Activated CD4-positive, alpha-beta T cell treated with anti-CD3 and anti-CD28 coated beads, Interleukin-2, Interleukin-6, amounts not matched to agents 100 ng/mL and 50 ng/mL, durations not matched to agents 16 hours and 8 hours (primary cell): ENCODE measurements around the gene COX19.
"Not testable (repeated sequence)": the region's sequence is repeated elsewhere in the genome, so short reads cannot be mapped to it uniquely, and the experiment has no call there.

ENCODE experiments used
- DNase-seq: peaks from one replicate; pipeline ENCODE4 v3.0.0-alpha.2; 2020

Gene COX19

DNA sequence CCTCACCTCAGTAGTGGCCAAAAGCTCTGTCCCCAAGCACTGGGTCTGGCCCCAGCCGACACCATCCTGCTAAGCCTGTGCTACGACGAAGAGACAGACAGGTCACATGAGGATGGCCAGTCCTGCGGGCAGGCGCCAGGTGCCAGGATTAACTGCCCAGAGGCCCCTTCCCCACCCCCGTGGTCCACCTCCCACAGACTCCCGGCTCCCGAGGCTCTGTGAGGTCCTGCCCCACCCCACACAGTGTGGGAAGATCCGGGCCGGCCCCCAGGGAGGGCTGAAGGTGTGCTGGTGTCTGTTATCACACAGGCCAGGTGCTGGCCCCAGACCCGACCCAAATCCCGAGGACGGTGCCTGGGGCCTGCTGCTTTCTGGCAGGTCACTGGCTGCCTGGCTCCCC, 34.9 kb upstream of the COX19 start:
- no peak for DNase-seq

DNA sequence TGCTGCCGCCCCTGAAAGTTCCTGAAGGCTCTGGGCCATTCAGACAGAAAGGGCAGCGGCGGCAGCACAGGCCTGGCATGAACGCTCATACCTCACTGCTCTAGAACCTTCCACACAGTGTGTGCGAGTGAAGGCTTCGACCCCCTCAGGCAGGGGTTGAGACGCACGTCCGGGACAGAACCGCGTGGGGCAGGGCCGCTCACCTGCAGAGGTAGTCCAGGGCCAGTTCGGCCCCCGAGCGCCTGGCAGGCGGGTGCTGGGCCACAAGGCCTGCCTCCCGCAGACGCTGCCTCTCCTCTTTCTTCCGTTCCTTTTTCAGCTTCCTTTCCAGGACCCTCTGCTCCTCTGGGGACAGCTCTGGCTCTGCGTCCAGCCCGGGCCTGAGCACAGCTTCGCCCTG, 34.4 kb upstream of the COX19 start:
- no peak for DNase-seq

DNA sequence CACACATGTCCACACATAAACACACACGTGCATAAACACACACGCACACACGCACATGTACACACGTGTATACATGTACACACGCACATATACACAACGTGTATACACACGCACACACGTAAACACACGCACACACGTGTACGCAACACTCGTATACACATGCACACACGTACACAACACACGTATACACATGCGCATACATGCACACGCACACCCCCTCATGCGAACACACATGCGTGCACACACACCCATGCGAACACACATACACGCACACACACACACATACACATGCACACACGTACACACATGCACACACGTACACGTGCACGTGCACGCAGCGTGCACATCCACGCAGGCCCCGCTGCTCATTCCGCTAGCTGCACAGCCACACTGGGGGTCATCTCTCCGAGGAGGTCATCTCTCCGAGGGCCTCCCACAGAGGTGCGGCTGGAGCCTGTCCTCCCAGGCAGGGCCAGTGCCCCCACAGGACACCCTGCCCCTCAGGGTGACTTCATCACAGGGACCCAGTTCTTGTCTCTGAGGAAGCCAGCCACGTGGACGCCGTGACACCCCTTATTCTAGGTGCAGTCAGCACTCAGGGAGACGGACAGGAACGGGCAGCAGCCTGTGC, 33.5 kb upstream of the COX19 start:
- DNase-seq: no peak

DNA sequence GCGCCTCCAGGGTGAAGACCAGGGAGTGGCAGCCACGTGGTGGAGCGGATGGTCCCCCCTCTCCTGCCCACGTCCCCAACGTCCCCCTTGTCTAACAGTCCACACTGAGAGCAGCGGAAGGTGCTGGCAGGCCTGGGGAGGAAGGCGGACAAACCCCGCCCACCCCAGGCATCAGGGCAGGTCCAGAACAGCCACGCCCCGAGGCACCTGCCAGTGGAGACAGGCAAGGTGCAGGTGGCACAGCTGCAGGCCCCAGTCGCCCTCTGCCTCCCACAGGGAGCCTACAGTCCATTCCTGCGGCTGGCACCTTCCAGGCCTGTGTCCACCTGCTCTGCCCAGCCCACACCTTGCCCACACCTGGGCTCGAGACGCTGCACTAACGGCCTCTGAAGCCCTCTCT, 32.6 kb upstream of the COX19 start:
- DNase-seq: no peak

DNA sequence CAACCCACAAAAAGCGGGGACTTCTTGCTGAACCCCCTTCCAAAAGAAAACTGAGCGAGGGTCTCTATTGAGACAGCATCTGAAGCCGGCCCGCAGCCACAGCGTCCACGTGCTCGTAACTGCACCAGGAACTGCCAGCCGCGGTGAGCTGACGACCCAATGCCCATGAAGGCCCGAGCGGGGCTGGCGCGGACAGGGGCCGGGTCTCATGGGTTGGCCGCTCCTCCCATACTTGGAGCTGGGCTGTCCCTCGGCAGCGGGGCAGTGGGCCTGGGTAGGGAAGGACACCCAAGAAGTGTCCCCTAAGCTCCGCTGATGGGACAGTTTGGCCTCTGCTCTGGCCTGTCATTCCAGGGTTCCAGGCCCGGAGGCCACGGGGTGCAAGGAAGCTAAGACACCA, 30.0 kb upstream of the COX19 start:
- DNase-seq: no peak

DNA sequence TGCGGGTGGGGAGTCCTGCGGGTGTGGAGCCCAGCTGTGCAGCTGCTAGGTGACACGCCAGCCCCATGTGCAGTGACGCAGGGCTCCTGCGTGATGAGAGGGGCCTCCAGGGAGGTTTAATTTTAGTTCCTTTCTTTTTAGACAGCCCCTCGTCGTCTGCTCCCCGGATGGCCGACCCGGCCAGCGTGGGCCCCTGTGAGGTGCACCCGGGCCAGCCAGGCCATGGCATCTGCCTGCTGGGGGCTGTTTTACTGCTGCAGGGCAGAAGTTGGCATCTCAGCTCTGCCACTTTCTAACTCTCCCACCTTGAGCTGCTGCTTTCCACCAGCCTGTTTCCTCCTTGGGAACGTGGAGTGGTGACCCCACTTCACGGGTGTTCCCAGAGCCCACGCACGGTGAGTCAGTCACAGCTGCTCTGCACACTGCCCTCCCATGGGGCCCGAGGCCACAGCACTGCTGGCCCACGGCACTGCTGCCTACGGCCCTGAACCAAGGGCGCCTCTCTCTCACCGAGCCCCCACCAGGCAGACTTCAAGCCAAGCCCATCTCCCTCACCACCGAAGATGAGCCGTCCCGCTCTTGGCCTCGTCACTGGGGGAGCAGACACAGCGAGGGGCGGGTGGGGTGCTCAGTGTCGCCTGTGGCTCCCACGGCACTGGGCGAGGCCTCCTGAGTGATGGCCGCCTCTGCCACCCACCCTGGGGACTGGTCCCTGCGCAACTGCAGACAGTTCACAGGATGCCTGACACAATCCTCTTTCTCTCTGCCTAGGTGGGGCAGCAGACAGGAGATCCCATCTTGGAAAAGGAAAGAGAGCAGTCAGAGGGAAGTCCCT, 28.9 kb upstream of the COX19 start:
- no peak for DNase-seq

DNA sequence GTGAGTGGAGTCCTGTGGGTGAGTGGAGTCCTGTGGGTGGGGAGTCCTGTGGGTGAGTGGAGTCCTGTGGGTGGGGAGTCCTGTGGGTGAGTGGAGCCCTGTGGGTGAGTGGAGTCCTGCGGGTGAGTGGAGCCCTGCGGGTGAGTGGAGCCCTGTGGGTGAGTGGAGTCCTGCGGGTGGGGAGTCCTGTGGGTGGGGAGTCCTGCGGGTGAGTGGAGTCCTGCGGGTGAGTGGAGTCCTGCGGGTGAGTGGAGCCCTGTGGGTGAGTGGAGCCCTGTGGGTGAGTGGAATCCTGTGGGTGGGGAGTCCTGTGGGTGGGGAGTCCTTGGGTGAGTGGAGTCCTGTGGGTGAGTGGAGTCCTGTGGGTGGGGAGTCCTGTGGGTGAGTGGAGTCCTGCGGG, 27.1 kb upstream of the COX19 start:
- DNase-seq: not testable (repeated sequence)

DNA sequence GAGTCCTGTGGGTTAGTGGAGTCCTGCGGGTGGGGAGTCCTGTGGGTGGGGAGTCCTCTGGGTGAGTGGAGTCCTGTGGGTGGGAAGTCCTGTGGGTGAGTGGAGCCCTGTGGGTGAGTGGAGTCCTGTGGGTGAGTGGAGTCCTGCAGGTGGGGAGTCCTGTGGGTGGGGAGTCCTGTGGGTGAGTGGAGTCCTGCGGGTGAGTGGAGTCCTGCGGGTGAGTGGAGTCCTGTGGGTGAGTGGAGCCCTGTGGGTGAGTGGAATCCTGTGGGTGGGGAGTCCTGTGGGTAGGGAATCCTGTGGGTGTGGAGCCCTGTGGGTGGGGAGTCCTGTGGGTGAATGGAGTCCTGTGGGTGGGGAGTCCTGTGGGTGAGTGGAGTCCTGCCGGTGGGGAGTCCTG, 26.7 kb upstream of the COX19 start:
- not testable (repeated sequence) for DNase-seq

DNA sequence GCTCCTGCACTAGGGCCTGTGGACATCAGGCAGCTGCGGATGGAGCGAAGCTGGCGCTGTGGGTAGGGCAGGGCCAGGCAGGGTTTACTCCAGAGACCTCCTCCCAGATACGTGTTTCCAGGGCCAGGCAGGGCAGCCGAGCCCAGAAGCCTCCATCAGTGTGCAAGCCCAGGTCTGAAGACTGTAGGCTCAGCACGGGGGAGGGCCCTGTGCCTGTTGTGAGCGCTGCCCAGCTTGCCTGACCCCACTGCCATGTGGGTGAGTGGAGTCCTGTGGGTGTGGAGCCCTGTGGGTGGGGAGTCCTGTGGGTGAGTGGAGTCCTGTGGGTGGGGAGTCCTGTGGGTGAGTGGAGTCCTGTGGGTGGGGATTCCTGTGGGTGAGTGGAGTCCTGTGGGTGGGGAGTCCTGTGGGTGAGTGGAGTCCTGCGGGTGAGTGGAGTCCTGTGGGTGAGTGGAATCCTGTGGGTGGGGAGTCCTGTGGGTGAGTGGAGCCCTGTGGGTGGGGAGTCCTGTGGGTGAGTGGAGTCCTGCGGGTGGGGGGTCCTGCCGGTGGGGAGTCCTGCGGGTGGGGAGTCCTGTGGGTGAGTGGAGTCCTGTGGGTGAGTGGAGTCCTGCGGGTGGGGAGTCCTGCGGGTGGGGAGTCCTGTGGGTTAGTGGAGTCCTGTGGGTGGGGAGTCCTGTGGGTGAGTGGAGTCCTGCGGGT, 25.9 kb upstream of the COX19 start:
- not testable (repeated sequence) for DNase-seq

DNA sequence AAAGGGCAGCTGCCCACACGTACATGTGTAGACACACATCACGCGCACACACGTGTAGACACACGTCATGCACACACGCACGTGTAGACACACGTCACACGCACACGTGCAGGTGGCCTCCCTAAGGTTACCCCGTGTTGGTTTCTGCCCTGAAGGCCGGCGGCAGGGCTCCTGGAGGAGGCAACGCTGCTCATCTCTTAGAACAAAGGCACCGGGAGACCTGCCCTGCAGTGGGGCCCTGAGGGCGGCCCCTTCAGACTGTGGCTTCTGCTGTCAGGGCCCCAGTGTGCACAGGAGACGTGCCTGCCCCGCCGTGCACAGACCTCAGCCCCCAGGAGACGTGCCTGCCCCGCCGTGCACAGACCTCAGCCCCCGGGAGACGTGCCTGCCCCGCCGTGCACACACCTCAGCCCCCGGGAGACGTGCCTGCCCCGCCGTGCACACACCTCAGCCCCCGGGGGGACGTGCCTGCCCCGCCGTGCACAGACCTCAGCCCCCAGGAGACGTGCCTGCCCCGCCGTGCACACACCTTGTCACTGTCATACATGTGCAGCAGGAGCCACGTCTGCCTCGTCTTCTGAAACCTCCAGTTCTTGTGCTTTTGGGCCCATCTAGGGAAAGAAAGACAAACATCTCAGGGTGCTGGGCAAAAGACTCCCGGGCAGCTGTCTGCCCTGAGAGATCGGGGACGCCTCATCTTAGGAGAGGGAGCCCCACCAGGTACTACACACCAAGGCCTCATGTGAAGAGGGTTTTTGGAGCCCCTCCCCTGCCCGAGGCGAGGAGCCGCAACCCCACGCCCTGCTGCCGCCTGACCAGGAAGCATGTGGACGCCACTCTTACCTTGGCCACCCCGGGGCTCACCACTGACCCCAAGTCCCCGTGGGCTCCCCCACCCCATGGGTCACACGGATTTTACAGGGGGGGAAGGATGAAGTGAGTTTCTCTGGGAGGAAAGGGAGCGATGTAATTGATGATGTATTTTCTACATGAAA, 24.9 kb upstream of the COX19 start:
- no peak for DNase-seq

DNA sequence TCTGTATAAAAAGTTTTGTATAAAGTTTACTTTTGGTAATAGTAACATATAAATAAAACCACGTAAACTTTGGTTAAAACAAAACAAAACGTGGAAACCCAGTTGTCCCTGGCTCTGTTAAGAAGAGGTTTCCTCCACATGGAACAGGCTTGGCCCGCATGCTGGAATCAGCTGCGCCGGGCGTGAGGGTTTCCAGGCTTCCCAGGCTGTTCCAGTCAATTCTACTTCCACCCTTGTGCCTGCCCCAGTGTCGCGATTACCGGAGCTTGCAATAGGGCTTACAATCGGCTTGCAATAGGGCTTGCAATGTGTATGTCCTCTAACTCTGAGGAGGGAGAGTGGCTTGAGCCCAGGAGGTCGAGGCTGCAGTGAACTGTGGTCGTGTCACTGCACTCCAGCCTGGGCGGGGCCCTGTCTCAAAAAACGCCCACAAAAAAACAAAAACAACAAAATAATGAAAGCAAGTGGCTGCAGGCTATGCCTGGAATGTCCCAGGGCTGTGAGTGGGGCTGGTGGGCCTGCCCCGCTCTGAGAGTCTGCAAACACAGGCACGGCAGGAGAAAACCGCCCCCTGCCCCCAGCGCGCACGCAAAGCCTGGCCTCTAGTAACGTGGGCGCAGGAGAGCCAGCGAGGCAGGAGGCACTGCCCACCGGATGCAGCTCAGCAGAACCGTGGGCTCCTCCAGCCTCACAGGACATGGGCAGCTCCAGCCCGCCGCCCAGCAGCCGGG, 24.0 kb upstream of the COX19 start:
- no peak for DNase-seq

DNA sequence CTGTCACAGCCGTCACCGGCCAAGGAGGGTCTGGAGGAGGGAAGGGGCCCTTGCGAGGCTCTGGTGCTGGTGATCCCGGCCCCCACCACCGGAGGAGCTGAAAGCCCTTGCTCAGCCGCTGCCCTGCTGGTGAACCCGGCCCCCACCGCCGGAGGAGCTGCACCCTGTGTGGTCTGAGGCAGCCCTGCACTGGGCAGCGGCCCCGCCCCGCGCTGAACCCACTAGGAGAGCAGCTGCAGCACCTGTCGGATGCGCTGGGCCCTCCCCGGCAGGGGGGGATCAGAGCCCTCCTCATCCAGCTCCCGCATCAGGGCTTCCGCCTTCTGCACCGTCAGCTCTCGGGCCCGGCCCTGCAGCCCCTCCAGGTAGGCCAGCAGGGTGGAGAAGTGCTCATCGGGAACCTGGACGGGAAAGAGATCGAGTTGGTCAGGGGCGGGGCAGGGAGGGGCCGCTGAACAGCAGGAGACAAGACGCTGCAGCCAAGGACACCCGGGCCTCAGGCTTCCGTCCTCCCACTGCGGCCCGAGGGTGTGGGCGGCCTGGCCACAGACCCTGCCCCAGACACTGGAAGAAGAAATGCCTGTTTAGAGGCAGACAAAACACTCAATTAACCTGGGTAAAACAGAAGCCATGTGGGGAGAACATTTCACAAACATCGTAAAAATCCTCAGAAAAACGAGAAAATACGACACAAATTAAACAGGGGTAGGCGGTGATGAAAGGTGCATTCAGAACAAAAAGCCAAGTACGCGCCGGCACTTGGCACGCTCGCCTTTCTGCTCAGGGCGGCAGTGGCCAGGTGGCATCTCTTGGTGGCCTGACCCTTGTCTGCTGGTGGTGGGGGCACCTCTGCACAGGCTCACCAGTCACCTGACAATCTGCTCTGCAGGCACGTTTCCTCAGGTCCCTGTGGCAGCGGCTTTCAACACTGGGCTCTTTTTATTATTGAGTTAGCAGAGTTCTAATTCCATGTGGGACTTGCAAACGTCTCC, 22.4 kb upstream of the COX19 start:
- no peak for DNase-seq

DNA sequence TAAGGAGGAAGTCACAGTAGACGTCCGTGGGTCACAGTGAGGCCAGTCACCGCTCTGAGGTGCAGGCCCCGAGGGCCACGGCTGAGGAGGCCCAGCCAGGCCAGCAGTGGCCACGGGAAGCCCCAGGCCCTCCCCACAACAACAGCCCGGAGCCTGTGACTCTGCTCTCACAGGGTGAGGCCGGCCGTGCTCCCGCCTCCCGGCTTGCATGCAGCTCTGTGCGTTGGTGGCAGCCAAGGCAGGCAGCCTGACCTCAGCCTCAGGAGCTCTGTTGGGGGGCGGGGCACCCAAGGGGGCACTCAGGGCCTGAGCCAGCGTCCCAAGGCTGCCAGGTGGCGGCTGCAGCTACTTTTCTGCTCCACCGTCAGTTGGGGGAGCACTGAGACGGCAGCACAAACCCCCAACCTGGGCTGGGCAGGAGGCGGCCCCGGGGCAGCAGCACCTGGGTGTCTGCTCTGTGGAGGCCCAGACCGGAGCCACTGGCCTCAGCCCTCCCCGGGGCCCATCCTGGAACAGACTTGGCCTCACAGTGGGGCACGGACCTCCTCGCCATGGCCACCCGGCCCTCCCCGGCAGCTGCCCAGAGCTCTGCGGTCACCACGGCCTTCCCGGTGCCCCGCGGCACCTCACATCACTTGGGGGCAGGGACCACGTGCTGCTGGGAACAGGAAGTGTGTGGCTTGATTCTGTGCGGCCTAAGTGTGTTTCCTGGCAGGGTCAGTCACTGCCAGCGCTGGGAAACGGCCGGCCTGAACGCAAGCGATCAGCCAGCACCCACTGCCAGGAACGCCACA, 20.9 kb upstream of the COX19 start:
- DNase-seq: no peak

DNA sequence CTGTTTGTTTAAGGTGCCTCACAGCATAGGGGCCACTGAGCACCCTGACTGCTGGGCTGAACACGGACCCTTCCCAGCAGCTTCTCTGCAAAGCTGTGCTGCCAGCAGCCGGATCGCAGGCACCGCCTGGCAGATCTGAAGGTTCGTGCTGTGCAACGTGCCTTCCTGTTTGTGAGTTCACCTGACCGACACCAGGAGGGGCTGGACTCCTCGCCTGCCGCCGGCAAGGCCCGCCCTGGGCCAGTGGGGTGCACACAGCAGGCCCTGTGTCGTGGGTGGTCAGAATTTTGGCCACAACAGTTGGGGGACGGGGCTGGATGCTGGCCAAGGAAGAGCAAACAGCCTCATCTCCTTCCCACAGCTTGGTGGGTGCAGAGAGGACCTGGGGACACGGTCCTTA, 20.2 kb upstream of the COX19 start:
- DNase-seq: no peak

DNA sequence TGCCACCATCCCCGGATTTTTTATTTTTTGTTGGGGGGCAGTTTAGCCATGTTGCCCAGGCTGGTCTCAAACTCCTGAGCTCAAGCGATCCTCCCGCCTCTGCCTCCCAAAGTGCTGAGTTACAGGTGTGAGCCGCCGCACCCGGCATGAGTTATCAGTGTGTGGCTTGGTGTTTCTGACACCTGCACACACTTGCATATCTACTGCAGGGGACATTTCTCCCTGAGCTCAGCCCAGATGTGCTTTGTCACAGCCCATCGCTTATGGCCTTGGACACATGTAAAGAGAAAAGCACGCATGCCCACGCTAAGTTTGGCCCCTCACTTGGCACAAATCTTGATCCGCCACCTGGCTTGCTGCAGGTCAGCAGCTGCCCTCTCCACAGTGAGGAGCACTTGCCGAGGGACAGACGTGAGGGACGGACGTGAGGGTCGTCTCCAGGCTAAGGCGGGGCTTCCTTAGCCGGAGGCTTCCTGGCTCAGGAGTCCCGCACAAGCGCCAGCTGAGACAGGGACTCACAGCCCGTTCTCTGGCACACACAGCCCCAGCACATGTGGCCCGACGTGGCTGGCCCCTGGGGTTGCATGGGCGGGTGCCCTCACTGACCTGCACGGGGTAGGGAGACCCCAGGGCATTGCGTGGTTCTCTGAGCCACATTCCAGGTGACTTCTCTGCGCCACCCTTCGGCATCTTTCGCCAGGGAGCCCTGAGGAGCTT, 19.4 kb upstream of the COX19 start:
- no peak for DNase-seq

DNA sequence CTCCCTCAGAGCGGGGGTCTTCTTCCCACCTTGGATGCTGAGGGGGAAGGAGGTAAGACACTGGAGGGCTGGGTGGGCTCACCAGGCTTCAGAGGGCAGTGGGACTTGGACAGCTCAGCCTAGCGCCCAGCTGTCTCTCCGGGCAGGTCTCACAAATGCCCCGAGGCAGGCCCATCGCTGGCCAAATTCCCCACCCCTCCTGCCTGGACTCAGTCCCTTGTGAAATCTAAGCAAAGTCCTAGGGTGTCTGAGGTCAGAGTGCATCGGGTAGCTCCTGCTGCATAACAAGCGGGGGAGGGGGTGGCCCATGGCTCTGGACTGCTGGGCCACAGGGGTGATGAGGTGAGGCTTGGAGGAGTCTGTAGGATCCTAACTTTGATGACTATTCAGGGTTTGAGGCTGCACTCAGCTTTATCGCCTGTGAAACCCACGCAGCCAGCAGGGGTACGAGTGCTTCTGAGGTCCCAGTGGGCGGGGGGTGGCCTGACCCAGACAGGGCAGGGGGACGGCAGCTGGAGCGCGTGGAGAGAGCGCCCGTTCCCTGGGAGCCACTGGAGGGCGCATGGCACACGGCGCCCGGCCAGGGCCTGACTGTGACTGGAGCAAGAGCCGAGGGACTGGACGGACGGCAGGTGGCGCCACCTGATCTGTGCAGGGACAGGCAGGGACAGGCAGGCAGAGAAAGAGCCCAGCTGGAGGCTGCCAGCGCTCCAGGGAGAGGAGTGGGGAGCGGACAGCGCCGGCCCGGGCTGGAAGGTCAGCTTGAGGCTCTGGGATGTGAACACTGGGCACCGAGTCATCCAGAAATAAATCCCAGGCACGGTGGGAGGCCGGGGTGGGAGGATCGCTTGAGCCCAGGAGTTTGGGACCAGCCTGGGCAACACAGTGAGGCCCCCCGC, 17.6 kb upstream of the COX19 start:
- DNase-seq: peak; percentile 96

DNA sequence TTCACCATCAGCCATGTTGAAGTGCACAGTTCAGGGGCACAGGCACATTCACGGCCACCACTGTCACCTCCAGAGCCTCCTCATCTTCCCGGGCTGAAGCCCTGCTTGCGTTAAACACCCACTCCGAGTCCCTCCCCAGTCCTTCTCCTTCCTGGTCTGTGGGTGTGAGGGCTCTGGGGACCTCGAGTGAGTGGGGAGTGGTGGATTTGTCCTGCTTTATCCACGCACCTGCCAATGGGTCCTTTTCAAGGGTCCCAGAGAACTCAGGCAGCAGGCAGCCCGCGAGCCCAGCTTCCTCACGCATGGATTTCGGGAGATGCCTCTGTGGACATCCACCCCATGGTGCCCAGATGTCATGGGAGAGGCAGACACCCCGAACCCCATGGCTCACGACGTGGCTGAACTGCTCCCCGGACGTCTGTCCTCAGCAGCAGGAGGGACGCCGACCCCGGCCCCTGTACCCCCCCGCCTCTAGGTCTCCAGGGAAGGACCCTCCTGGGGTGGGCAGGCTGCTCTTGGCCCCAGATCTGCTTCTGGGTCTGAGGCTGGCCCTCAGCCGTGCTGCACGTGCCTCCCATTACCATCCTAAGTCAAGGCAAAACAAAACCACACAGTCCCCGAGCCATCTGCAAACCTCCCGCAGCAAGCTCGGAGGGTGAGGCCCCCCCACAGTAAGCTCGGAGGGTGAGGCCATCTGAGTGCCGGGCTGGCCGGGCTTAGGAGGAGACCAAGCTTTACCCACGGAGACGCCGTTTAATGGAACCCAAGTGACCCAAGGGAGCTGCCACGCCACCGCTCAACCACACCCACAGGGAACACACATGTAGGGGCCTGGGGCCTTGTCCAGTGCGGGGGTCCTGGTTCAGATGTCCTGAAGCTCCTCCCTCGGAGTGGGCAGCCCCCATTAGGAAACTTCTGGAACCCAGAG, 16.6 kb upstream of the COX19 start:
- DNase-seq: no peak
